HEK293 (cell line): ENCODE measurements around the gene ERO1B.

Experiments used
- CTCF ChIA-PET: fragments of 350-600 bp; formaldehyde crosslinking; extraction: SDS; loops from one replicate; lab custom pipeline; 2021; ENCODE audit warnings: antibody characterized with exemption; lab: Yijun Ruan, JAX
- POLR2A ChIA-PET: fragments of 300-600 bp; formaldehyde crosslinking; extraction: SDS; loops from one replicate; lab custom pipeline; 2020; ENCODE audit warnings: antibody characterized with exemption, inconsistent platforms; lab: Yijun Ruan, JAX
- H3K27ac ChIP-seq: fragments of 200-500 bp; sonication (Bioruptor generic); 2 replicates; pipeline ENCODE4 v1.5.1; 2014; ENCODE audit warnings: low read depth, low read length, control low read depth, inconsistent platforms; ENCODE audit errors: extremely low read depth
- H3K36me3 ChIP-seq, 2 experiments: fragments of 200-500 bp in 1 of 2; sonication (Bioruptor generic) in 1 of 2; 1 replicate in 1 of 2; 2 replicates in 1 of 2; pipeline ENCODE4 v1.5.1; 2014 to 2017; ENCODE audit warnings: inconsistent platforms in 2 of 2, low read length in 2 of 2; ENCODE audit not compliant: control insufficient read depth in 2 of 2, insufficient read depth in 1 of 2
- H3K4me1 ChIP-seq: fragments of 200-500 bp; sonication (Bioruptor generic); 2 replicates; pipeline ENCODE4 v1.5.1; 2014; ENCODE audit warnings: mild to moderate bottlenecking, low read length, inconsistent platforms; ENCODE audit not compliant: control insufficient read depth, insufficient read depth
- H3K4me3 ChIP-seq: 2 replicates; pipeline ENCODE4 v1.5.1; 2011; ENCODE audit warnings: low read depth, mild to moderate bottlenecking, control low read depth, low read length, moderate library complexity
- H3K9me3 ChIP-seq: fragments of 200-500 bp; sonication (Bioruptor generic); 2 replicates; pipeline ENCODE4 v1.5.1; 2014; ENCODE audit warnings: low read depth, low read length, inconsistent platforms; ENCODE audit not compliant: control insufficient read depth, insufficient read depth
- BCL6B ChIP-seq: fragments of 450-650 bp; formaldehyde crosslinking; IDR thresholded peaks from 2 replicates; pipeline ENCODE4 v1.5.1; 2017; ENCODE audit warnings: missing biosample characterization, missing genetic modification characterization
- GLI2 ChIP-seq: fragments of 450-650 bp; formaldehyde crosslinking; IDR thresholded peaks from 2 replicates; pipeline ENCODE4; 2017; ENCODE audit warnings: missing biosample characterization, missing genetic modification characterization, low read depth, borderline replicate concordance
- KLF8 ChIP-seq: fragments of 450-650 bp; formaldehyde crosslinking; IDR thresholded peaks from 2 replicates; pipeline ENCODE4 v1.5.1; 2016; ENCODE audit warnings: missing biosample characterization, missing genetic modification characterization
- PRDM2 ChIP-seq: fragments of 450-650 bp; formaldehyde crosslinking; IDR thresholded peaks from 2 replicates; pipeline ENCODE4 v1.5.1; 2016; ENCODE audit warnings: missing biosample characterization, missing genetic modification characterization, borderline replicate concordance
- TRIM28 ChIP-seq: IDR thresholded peaks from 2 replicates; pipeline ENCODE4 v1.6.1; 2011; ENCODE audit warnings: low read length, control low read depth, borderline replicate concordance
- ZFHX2 ChIP-seq: fragments of 450-650 bp; formaldehyde crosslinking; conservative IDR thresholded peaks from 2 replicates; pipeline ENCODE4 v1.5.1; 2016; ENCODE audit warnings: missing biosample characterization, missing genetic modification characterization
- ZFP69B ChIP-seq: fragments of 450-650 bp; formaldehyde crosslinking; IDR thresholded peaks from 2 replicates; pipeline ENCODE4 v1.5.1; 2016; ENCODE audit warnings: missing biosample characterization, missing genetic modification characterization
- ZIC2 ChIP-seq: fragments of 450-650 bp; formaldehyde crosslinking; IDR thresholded peaks from 2 replicates; pipeline ENCODE4 v1.5.1; 2016; ENCODE audit warnings: missing biosample characterization, missing genetic modification characterization
- ZNF169 ChIP-seq: fragments of 450-650 bp; formaldehyde crosslinking; IDR thresholded peaks from 2 replicates; pipeline ENCODE4 v1.5.1; 2016; ENCODE audit warnings: missing biosample characterization, missing genetic modification characterization
- ZNF211 ChIP-seq: fragments of 450-650 bp; formaldehyde crosslinking; IDR thresholded peaks from 2 replicates; pipeline ENCODE4 v1.5.1; 2016; ENCODE audit warnings: low read depth, missing biosample characterization, missing genetic modification characterization
- ZNF426 ChIP-seq: fragments of 450-650 bp; formaldehyde crosslinking; IDR thresholded peaks from 2 replicates; pipeline ENCODE4 v1.5.1; 2017; ENCODE audit warnings: missing biosample characterization, missing genetic modification characterization, mild to moderate bottlenecking, inconsistent platforms, moderate library complexity
- ZNF513 ChIP-seq: fragments of 450-650 bp; IDR thresholded peaks from 2 replicates; pipeline ENCODE4 v1.5.1; 2018; ENCODE audit warnings: missing biosample characterization, missing genetic modification characterization
- ZNF548 ChIP-seq: fragments of 450-650 bp; formaldehyde crosslinking; IDR thresholded peaks from 2 replicates; pipeline ENCODE4 v1.5.1; 2016; ENCODE audit warnings: missing biosample characterization, missing genetic modification characterization
- ZNF585B ChIP-seq: fragments of 450-650 bp; formaldehyde crosslinking; IDR thresholded peaks from 2 replicates; pipeline ENCODE4 v1.5.1; 2016; ENCODE audit warnings: missing biosample characterization, missing genetic modification characterization
- ZNF664 ChIP-seq: fragments of 450-650 bp; formaldehyde crosslinking; IDR thresholded peaks from 2 replicates; pipeline ENCODE4 v1.5.1; 2016; ENCODE audit warnings: missing biosample characterization, missing genetic modification characterization
- ZNF785 ChIP-seq: fragments of 450-650 bp; formaldehyde crosslinking; IDR thresholded peaks from 2 replicates; pipeline ENCODE4 v1.5.1; 2016; ENCODE audit warnings: missing biosample characterization, missing genetic modification characterization
- ZNF791 ChIP-seq: fragments of 450-650 bp; formaldehyde crosslinking; IDR thresholded peaks from 2 replicates; pipeline ENCODE4 v1.5.1; 2016; ENCODE audit warnings: missing biosample characterization, missing genetic modification characterization
- ZSCAN23 ChIP-seq: fragments of 450-650 bp; formaldehyde crosslinking; IDR thresholded peaks from 2 replicates; pipeline ENCODE4 v1.5.1; 2016; ENCODE audit warnings: missing biosample characterization, missing genetic modification characterization
- TF ChIP-seq, protein P1 (sequence below): fragments of 450-650 bp; formaldehyde crosslinking; IDR thresholded peaks from 2 replicates; pipeline ENCODE4 v1.5.1; 2016; ENCODE audit warnings: missing biosample characterization, missing genetic modification characterization
- TF ChIP-seq, protein P2 (sequence below): fragments of 450-650 bp; formaldehyde crosslinking; conservative IDR thresholded peaks from 2 replicates; pipeline ENCODE4 v1.5.1; 2016; ENCODE audit warnings: low read depth, missing biosample characterization, missing genetic modification characterization

The ERO1B gene

GRCh38 chr1:236308827-236309226 is 27.1 kb upstream of the ERO1B start:
- no peak overlapping the region for H3K4me3 ChIP-seq
- no peak for TF ChIP-seq ZNF513 (tag by site-specific recombination)
- TF ChIP-seq PRDM2 (tag by site-specific recombination): no peak
- TF ChIP-seq ZFP69B (tag by site-specific recombination): no peak
- no peak for TF ChIP-seq GLI2 (tag by site-specific recombination)
- no peak for TF ChIP-seq ZNF548
- TF ChIP-seq ZNF791 (tag by site-specific recombination): no peak
- TF ChIP-seq ZNF426 (tag by site-specific recombination): no peak
- TF ChIP-seq ZFHX2: no peak
- no peak for TF ChIP-seq ZNF211 (tag by site-specific recombination)
- TF ChIP-seq ZNF169 (tag by site-specific recombination): no peak
- TF ChIP-seq ZNF785 (tag by site-specific recombination): no peak
- CTCF ChIA-PET: interaction anchor here (0.6 kb wide), 1 partner anchor 224 kb away, joined by 3 read pairs; no protein-coding TSS in a partner anchor

DNA sequence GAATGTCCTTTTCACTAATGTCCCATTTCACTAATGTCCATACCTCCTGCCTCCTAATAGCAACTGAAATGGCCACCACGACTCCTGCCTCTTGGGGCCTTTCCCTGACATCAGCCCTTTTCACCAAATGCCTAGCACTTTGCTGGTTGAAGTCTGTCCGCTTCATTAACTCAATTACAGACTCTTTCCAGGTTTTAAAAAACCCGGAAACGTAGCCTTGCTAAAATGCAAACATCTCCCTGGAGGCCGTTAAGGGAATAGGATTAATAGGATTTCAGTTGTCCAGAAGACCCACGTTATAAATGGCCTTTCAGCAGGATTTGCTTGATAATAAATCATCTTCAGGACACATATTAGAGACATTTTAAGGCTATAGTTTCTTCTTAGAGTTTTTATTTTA is 25.7 kb upstream of the ERO1B start:
- H3K9me3 ChIP-seq: no peaks in the 10 kb centered on the region
- ChIA-PET POLR2A (no interaction called here), CTCF (no interaction called here)
- H3K4me1 ChIP-seq: peaks cover 3% of the 10 kb centered on the region; the same call in 1 of the 2 replicates
- no peak overlapping the region for H3K4me3 ChIP-seq
- H3K36me3 ChIP-seq: no peaks in the 10 kb centered on the region
- H3K27ac ChIP-seq: no peak overlapping the region
- TF ChIP-seq, protein P1, sequence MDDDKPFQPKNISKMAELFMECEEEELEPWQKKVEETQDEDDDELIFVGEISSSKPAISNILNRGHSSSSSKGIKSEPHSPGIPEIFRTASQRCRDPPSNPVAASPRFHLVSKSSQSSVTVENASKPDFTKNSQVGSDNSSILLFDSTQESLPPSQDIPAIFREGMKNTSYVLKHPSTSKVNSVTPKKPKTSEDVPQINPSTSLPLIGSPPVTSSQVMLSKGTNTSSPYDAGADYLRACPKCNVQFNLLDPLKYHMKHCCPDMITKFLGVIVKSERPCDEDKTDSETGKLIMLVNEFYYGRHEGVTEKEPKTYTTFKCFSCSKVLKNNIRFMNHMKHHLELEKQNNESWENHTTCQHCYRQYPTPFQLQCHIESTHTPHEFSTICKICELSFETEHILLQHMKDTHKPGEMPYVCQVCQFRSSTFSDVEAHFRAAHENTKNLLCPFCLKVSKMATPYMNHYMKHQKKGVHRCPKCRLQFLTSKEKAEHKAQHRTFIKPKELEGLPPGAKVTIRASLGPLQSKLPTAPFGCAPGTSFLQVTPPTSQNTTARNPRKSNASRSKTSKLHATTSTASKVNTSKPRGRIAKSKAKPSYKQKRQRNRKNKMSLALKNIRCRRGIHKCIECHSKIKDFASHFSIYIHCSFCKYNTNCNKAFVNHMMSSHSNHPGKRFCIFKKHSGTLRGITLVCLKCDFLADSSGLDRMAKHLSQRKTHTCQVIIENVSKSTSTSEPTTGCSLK: no peak
- TF ChIP-seq, protein P2, sequence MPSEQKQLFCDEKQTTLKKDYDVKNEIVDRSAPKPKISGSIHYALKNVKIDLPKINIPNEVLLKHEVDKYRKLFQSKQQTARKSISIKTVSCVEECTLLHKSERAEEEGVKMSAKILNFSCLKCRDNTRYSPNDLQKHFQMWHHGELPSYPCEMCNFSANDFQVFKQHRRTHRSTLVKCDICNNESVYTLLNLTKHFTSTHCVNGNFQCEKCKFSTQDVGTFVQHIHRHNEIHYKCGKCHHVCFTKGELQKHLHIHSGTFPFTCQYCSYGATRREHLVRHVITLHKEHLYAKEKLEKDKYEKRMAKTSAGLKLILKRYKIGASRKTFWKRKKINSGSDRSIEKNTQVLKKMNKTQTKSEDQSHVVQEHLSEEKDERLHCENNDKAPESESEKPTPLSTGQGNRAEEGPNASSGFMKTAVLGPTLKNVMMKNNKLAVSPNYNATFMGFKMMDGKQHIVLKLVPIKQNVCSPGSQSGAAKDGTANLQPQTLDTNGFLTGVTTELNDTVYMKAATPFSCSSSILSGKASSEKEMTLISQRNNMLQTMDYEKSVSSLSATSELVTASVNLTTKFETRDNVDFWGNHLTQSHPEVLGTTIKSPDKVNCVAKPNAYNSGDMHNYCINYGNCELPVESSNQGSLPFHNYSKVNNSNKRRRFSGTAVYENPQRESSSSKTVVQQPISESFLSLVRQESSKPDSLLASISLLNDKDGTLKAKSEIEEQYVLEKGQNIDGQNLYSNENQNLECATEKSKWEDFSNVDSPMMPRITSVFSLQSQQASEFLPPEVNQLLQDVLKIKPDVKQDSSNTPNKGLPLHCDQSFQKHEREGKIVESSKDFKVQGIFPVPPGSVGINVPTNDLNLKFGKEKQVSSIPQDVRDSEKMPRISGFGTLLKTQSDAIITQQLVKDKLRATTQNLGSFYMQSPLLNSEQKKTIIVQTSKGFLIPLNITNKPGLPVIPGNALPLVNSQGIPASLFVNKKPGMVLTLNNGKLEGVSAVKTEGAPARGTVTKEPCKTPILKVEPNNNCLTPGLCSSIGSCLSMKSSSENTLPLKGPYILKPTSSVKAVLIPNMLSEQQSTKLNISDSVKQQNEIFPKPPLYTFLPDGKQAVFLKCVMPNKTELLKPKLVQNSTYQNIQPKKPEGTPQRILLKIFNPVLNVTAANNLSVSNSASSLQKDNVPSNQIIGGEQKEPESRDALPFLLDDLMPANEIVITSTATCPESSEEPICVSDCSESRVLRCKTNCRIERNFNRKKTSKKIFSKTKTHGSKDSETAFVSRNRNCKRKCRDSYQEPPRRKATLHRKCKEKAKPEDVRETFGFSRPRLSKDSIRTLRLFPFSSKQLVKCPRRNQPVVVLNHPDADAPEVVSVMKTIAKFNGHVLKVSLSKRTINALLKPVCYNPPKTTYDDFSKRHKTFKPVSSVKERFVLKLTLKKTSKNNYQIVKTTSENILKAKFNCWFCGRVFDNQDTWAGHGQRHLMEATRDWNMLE (tag by site-specific recombination): 0 out of 2 replicates have a peak, but pooled peaks have one; percentile 15
- peak; percentile 94 for TF ChIP-seq BCL6B (tag by site-specific recombination)
- no peak for TF ChIP-seq ZNF585B
- TF ChIP-seq KLF8 (tag by site-specific recombination): no peak
- no peak for TF ChIP-seq ZIC2 (tag by site-specific recombination)
- 0 out of 2 replicates have a peak, but pooled peaks have one; percentile 45 for TF ChIP-seq TRIM28
- TF ChIP-seq ZSCAN23 (tag by site-specific recombination): no peak
- no peak for TF ChIP-seq ZNF664 (tag by site-specific recombination)

More at GRCh38 chr1:236308827-236309226, 27.1 kb upstream of the ERO1B start:
- POLR2A ChIA-PET: no interaction called here
- Histone ChIP-seq H3K36me3 (no peaks in the 10 kb centered on the region), H3K4me1 (peaks cover 3% of the 10 kb centered on the region; the same call in 1 of the 2 replicates), H3K27ac (no peak overlapping the region), H3K9me3 (no peaks in the 10 kb centered on the region)
